Measurements from ENCODE around the gene PRPF31.
"Not testable (repeated sequence)": the region's sequence is repeated elsewhere in the genome, so short reads cannot be mapped to it uniquely, and the experiment has no call there.

Gene PRPF31

GRCh38 chr19:54115109-54116063 is at the start of gene PRPF31, which contains the start of gene TFPT:
Gene PRPF31 (plus strand): TSS chr19:54115754. CDS start chr19:54118279, 2,525 bp downstream.
Gene TFPT (minus strand): TSS chr19:54115657. CDS start chr19:54115269, 388 bp downstream.
- H3K27ac ChIP-seq = peak within 1 kb of the TSS; percentile 79
- peak; percentile 92 for DNase-seq (ENCODE audit: low read depth, low spot score)

- DNase-seq (ENCODE audit: low read depth, low spot score) = no peak
- H3K27ac ChIP-seq = no peak overlapping the region
Measured at GRCh38 chr19:54069470-54069869, 46.1 kb upstream of the PRPF31 start.

- DNase-seq (ENCODE audit: low read depth, low spot score) = no peak
- H3K27ac ChIP-seq = no peak overlapping the region
Measured at GRCh38 chr19:54073829-54074228, 41.7 kb upstream of the PRPF31 start.

- no peak overlapping the region for H3K27ac ChIP-seq
- DNase-seq (ENCODE audit: low read depth, low spot score) = no peak
Measured at GRCh38 chr19:54074851-54075250, 40.7 kb upstream of the PRPF31 start.

- H3K27ac ChIP-seq = no peak overlapping the region
- DNase-seq (ENCODE audit: low read depth, low spot score) = no peak
Measured at GRCh38 chr19:54077334-54077733, 38.2 kb upstream of the PRPF31 start.

GRCh38 chr19:54081032-54081431 is 34.5 kb upstream of the PRPF31 start, which contains the start of gene TARM1:
Gene TARM1 (minus strand): TSS chr19:54081365. CDS start chr19:54081340, 25 bp downstream.
- H3K27ac ChIP-seq = no peak within 1 kb of the TSS
- DNase-seq (ENCODE audit: low read depth, low spot score) = no peak

GRCh38 chr19:54084410-54084809 is 31.1 kb upstream of the PRPF31 start:
- H3K27ac ChIP-seq = no peak overlapping the region
- DNase-seq (ENCODE audit: low read depth, low spot score) = no peak

- no peak for DNase-seq (ENCODE audit: low read depth, low spot score)
- H3K27ac ChIP-seq = no peak overlapping the region
Measured at GRCh38 chr19:54094426-54095000, 21.0 kb upstream of the PRPF31 start.

- no peak overlapping the region for H3K27ac ChIP-seq
- DNase-seq (ENCODE audit: low read depth, low spot score) = no peak
Measured at GRCh38 chr19:54095136-54095858, 20.3 kb upstream of the PRPF31 start.

- H3K27ac ChIP-seq; DNase-seq (ENCODE audit: low read depth, low spot score): not testable (repeated sequence)
Measured at GRCh38 chr19:54095859-54096616, 19.5 kb upstream of the PRPF31 start.

GRCh38 chr19:54096617-54097106 is 18.9 kb upstream of the PRPF31 start:
- no peak overlapping the region for H3K27ac ChIP-seq
- DNase-seq (ENCODE audit: low read depth, low spot score) = no peak

GRCh38 chr19:54099190-54099902 is 16.2 kb upstream of the PRPF31 start:
- H3K27ac ChIP-seq = no peak overlapping the region
- DNase-seq (ENCODE audit: low read depth, low spot score) = no peak

GRCh38 chr19:54099903-54100255 is 15.7 kb upstream of the PRPF31 start:
- H3K27ac ChIP-seq = peak overlapping the region; percentile 27

GRCh38 chr19:54100561-54100960 is 15.0 kb upstream of the PRPF31 start, which contains the start of gene OSCAR:
Gene OSCAR (minus strand): TSS chr19:54100803. CDS start chr19:54100792, 11 bp downstream.
- H3K27ac ChIP-seq = peak within 1 kb of the TSS; percentile 27
- no peak for DNase-seq (ENCODE audit: low read depth, low spot score)

More at GRCh38 chr19:54099903-54100255, 15.7 kb upstream of the PRPF31 start:
- not testable (repeated sequence) for DNase-seq (ENCODE audit: low read depth, low spot score)

GRCh38 chr19:54102421-54103169 is 13.0 kb upstream of the PRPF31 start, which contains the start of gene NDUFA3:
Gene NDUFA3 (plus strand): TSS chr19:54102855. CDS start chr19:54102879, 24 bp downstream.
- DNase-seq (ENCODE audit: low read depth, low spot score) = peak; percentile 94
- H3K27ac ChIP-seq = no peak within 1 kb of the TSS

- DNase-seq (ENCODE audit: low read depth, low spot score) = no peak
- H3K27ac ChIP-seq = no peak overlapping the region
Measured at GRCh38 chr19:54104998-54105715, 10.4 kb upstream of the PRPF31 start.

GRCh38 chr19:54105796-54106195 is 9.8 kb upstream of the PRPF31 start:
- no peak overlapping the region for H3K27ac ChIP-seq
- DNase-seq (ENCODE audit: low read depth, low spot score) = no peak

Data from epithelial cell of prostate (primary cell).